ENCODE measurements around the gene FGF10. TPM values are rescaled to one million over a fixed set of nuclear protein-coding genes. Genes with fewer than 3 reads are reported as not detected.

FGF10 gene
- total RNA-seq, 4 donors from 2014 or later = 15.7 to 50.0 (median 26.3) TPM

- ATAC-seq (ENCODE audit: low FRiP score) = no peak
- TF ChIP-seq CTCF (IDR thresholded peaks at IDR 0.05) = no peak
- no peak for DNase-seq (ENCODE audit: low spot score)
Measured at GRCh38 chr5:44299394-44299793, 89.8 kb downstream of the FGF10 start.

GRCh38 chr5:44294516-44294915 lies 94.7 kb downstream of the FGF10 start:
- DNase-seq (ENCODE audit: low spot score) = no peak
- ATAC-seq (ENCODE audit: low FRiP score) = no peak
- TF ChIP-seq CTCF (IDR thresholded peaks at IDR 0.05) = no peak

GRCh38 chr5:44292736-44293135 lies 96.5 kb downstream of the FGF10 start:
- TF ChIP-seq CTCF (IDR thresholded peaks at IDR 0.05) = no peak
- ATAC-seq (ENCODE audit: low FRiP score) (no peak), DNase-seq (ENCODE audit: low spot score) (no peak)

- DNase-seq (ENCODE audit: low spot score) = no peak
- no peak for ATAC-seq (ENCODE audit: low FRiP score)
- TF ChIP-seq CTCF (IDR thresholded peaks at IDR 0.05) = no peak
Measured at GRCh38 chr5:44278469-44278868, 110.8 kb downstream of the FGF10 start.

GRCh38 chr5:44275908-44276307 lies 113.3 kb downstream of the FGF10 start:
- no peak for TF ChIP-seq CTCF (IDR thresholded peaks at IDR 0.05)
- ATAC-seq (ENCODE audit: low FRiP score) = no peak

GRCh38 chr5:44275329-44275728 lies 113.9 kb downstream of the FGF10 start:
- no peak for TF ChIP-seq CTCF (IDR thresholded peaks at IDR 0.05)
- DNase-seq (ENCODE audit: low spot score) (no peak), ATAC-seq (ENCODE audit: low FRiP score) (no peak)

More at GRCh38 chr5:44275908-44276307, 113.3 kb downstream of the FGF10 start:
- no peak for DNase-seq (ENCODE audit: low spot score)

- DNase-seq (ENCODE audit: low spot score) = no peak
- ATAC-seq (ENCODE audit: low FRiP score) = no peak
- TF ChIP-seq CTCF (IDR thresholded peaks at IDR 0.05) = no peak
Measured at GRCh38 chr5:44267909-44268308, 121.3 kb downstream of the FGF10 start.

Measured in omental fat pad (tissue), 4 donors.